GM04504 (cell line): Measurements from ENCODE around the gene MAST4.
A peak's percentile ranks its signal among the peaks of the same experiment; 100 is the strongest.

Experiments
- DNase-seq: peaks from one replicate; pipeline ENCODE4 v3.0.0-alpha.2; 2012; ENCODE audit warnings: low read depth

MAST4 gene

DNA sequence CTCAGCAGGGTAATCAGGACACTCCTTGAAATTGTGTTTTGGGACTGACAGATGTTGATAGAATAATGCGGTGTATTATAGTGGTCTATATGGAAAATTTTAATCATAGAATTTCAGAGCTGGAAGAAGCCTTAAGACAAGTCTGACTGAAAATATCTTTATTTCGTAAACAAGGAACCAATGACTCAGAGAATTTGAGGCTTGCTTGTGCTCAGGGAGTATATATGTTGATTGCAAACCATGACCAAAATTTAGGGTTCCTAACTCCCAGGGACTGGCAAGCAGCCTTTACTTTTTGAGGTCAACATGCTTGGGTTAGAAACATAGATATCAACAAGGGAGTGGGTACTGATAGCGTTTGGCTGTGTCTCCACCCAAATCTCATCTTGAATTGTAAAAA lies 313.2 kb downstream of the MAST4 start:
- DNase-seq, result no peak

DNA sequence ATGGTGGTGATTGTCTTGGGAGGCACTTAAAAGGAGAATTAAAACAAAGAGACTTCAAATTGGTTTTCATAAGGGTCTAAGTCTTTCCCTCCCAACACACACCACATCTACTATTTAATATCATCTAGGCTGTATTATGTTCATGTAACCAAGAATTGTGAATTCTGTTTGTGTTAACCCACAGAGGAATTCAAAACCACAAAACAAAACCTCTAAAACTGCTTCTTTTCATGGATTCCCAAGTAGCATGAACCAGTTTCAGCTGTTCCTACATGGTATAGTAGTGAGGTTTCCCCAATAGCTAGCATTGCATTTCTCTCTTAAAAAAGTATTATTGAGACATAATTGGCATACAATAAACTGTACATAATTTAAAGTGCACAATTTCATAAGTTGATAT lies 316.6 kb downstream of the MAST4 start:
- DNase-seq, result no peak

DNA sequence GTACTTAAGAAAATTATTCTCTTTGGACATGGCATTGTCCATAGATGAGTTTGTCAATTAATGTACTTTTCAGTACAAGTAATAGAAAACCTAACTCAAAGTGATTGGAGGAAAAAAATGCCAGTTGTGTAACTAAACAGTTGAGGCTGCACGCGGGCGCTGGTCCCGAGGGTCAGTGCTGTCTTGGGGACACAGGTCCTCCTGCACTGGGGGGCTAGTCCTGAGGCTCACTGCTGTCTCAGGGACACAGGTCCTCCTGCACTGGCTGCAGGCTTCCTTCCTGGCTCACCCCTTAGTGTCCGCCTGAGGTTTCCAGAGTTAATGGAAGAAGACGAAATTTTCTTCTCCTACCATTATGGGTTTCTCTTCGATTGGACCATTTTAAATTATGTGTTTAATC lies 319.3 kb downstream of the MAST4 start:
- no peak for DNase-seq

DNA sequence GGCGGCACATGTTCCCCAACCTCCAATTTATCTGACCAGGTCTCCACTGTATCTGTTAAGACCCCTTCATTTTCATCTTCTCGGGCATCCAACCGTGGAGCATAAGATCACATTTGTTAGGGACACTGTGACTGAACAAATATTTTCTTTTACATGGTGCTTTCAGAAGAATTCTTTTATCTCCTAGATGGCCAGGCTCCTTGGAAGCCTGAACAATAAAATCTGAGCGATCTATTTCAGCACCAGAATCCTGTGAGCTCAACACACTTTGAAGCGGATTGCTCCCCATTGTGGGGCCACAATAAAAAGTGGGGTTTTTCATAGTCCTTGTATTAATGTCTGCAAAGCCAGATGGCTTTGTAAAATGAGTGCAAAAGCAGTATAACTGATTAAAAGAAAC lies 326.7 kb downstream of the MAST4 start:
- DNase-seq, result no peak

DNA sequence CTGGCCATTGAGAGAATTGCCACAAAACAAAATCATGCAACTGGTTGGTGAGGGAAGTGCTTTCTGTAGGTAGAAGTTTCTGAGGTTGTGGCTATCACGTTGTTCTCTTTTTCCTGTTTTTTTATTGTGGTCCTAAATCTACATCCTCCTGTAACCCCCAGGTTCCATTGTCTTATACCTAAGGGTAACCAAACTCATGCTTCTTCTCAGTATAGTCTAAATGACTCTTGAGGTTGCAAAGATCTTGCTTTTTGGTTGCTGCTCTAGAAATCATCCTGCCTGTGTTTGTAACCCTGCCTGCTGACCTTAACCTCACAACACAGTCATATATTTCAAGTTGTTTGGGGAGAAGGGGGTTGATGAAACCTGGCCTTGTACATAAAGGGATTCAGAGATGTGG lies 327.3 kb downstream of the MAST4 start:
- DNase-seq, result no peak

DNA sequence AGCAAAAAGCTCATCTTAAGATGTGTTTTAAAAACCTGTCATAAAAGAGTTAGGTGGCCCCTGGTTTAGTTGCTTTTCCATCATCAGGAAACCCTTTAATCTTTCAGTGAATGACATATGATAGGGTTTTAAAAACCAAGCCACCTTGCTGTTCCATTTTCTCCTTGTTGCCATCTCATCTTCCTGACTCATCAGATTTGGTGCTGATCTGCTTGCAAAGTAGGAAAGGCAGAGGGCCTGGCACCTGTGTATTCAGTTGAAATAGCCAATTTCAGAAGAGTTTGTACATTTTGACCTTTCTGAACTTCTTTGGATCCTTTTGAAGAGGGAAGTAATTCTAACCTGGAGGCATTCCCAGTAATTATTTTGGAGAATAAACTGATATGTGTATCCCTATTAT lies 327.7 kb downstream of the MAST4 start:
- DNase-seq, result no peak

DNA sequence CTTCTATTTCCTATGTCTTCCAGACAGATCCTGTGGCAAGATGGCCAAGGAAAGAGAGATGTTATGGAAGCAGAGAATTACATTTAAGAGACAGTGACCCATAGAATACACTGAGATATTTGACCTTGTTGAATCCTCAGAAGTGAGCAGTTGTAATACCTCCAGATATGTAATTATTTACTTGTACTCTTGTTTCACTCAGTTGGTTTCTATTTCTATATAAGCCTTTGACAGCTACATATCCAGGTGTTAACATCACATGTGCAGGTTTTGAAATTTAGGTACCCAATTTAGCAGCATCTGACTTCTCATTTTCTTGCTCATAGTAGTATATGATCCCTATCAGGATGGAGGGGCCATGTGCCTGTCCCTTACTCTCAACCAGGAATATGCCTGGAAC lies 330.9 kb downstream of the MAST4 start:
- DNase-seq, result no peak

DNA sequence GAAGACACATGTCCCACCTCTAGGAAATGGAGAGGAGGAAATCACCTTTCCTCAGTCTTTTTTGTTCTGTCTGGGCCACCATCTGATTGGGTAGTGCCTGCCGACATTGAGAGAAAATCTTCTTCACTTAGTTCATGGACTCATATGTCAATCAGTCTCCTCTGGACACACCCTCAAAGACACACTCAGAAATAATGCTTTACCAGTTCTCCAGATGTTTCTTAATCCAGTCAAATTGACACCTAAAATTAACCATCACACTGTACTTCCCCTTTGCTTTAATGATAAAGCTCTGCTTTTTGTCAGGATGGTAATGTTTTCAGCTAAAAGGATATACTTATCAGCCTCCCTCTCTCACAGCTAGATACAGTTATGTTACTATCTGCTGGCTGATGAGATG lies 333.1 kb downstream of the MAST4 start:
- DNase-seq, result no peak

DNA sequence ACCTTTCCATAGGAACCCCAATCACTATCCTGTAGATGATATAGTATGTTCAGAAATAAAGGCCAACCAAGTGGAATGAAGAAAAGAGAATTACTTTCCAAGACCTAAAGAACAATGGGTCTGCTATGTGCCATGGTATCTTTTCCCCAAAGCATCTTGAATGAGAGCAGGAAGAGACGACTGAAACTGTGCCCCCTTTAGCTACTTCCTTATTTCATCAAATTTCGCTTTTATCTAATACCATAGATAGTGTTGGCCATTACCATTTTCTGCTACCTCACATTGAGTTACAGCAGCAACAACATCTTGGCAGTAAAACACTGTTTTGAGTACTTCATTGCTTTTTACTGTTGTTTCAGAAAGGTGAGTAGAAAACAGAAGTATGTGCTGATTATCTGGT lies 333.8 kb downstream of the MAST4 start:
- no peak for DNase-seq

DNA sequence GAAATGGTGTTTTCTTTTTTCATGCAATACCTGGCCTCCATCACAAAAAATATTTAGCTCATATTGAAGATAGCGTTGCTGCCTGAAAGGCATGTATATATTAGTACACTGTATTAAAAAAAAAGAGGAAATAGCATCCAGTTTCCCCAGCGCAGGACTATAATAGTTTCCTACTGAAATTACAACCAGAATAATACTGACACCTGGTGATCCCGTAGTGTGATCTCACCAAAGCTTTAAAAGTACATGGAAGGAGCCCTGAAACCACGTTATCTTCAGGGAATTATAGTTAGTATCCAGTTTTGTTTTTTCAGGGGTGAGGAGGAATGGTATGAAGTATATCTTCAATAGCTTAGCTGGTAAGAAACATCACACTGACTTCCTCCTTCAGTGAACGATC lies 335.5 kb downstream of the MAST4 start:
- DNase-seq, result no peak

DNA sequence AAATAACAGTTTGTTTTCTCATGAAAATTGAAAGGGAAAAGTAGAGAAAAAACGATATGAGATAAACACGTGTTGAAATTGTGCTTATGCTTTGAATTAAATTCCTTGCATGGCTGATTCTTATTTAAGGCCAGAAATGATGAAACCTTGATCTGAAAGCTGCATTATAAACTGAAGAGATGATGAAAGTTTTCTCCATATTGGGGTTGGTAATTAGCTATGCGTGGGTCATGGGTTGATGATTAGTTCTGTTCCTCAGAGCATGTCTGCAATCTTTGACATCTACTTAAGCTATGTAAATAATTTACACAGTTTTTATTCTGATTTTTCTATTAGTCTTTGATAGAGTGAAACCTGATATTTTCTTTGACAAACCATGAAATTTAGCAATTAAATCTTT lies 336.3 kb downstream of the MAST4 start:
- no peak for DNase-seq

DNA sequence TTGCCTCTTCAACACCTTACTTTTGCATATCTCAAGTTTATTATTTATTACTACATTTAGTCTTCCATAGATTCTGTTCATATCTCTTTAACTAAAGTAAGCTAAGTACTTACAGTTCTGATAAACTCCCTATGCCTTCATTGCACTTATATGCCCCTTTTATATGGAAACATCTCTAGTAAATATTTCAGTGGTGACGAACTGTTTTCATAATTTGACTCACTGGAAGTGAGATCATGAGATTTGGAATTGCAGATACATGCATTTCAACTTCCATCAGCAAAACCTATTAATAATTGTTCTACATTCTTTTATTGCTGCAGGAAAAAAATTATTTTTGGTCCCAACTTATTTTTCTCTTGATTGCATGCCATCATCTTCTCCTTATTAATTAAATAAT lies 336.9 kb downstream of the MAST4 start:
- no peak for DNase-seq

DNA sequence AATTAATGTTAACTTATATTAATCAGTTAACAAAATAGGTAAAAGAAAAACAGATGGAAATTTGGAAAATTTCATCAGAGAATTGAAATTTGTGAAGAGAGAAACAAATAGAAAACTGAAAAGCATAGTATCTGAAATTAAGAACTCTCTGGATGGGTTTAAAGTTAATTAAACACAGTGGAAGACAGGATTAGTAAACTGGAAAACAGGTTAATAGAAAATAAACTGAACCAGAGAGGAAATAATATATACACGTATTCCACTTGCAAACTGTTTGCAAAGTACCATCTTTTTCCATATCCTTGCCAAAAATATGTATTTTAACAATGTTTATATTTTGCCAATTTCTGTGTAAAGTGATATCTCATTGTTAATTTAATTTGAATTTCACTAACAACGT lies 342.9 kb downstream of the MAST4 start:
- DNase-seq, result no peak

DNA sequence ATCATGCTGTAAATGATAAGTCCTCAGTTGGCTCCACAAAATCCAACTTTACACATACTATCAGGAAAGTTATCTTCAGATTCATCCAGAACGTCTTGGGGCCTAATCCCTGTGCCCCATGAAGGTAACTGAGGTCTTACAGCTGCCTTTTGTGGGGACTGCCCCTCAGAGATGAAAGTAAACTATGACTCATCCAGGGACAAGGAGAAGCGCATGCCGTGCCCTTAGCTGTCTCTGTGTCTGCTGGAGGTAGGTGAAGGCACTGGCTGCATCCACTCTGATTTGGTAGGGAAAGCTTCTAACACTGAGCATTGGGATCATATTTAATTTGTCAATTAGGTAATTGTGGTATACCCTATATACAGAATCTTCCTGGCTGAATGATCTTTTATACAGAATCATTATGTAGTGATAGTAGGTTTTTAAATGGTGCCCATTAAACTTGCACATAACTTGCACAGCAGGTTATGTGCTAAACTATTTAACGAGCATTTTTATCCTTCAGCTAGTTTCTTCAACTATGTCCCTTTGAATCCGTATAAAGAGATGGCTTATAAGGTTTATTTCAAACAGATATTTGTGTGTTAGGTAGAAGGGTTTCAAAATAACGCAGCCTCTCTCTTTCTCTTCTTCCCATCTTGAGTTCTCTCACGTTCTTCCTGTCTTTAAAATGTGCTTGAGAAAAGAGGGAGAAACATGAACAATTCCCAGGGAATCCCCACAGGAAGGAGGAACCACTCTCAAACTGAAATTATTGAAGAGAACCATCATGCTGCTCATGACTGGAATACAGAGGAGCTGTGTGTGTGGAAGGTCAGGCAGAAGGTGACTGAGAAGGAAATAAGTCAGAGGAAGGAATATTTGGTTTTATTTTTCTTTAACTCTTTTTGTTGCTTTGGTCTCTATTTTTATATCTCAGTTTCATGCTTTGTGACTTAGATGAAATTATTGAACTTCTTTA lies 349.5 kb downstream of the MAST4 start:
- DNase-seq, result no peak

DNA sequence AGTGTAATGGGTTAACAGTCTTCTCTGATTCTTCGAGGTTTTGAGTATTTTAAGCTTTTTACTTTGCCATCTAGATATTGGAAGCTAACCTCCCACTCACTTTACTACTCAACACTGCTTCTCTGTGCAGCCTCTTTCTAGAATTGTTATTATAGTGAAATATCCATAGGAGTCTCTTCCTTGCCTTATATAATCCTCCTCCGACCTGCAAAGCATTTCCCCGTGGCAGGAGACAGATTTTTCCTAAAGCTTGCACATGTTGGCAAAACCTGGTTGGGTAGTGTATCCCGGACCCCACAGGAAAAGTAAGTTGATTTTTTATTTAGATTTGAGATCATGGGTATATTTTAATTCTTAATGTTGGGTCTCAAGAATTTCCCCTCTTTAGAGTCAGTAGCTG lies 351.3 kb downstream of the MAST4 start:
- DNase-seq, result no peak

DNA sequence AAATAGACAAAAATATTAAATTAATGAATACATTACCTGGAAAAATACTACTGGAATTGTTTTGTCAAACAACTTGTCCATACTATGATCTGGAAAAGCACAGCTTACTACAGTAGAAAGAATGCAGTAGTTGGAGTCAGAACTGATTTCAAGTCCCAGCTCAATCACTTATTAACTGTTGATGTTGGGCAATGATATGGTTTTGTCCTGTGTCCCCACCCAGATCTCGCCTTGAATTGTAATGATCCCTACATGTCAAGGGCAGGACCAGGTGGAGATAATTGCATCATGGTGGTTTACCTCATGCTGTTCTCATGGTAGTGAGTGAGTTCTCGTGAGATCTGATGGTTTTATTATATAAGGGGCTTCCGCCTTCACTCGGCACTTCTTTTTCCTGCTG lies 352.9 kb downstream of the MAST4 start:
- no peak for DNase-seq

DNA sequence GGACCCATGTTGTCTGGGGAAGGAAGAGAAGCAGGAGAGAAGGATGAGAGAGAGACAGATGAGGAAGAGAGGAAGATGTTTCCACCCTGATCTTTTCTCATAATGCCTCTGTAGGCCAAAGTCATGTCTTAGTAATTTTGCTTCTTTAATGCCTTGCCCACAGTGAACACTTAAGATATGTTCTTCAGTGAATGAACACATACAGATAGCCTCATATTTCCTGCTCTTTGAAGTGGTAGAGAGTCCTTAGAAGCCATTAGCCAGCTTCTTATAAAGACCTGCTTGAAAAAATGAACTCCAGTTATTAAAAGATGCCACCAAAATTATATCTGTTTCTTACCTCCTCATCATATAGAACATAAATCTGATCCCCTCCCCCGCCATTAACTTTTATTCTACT lies 356.0 kb downstream of the MAST4 start:
- no peak for DNase-seq

DNA sequence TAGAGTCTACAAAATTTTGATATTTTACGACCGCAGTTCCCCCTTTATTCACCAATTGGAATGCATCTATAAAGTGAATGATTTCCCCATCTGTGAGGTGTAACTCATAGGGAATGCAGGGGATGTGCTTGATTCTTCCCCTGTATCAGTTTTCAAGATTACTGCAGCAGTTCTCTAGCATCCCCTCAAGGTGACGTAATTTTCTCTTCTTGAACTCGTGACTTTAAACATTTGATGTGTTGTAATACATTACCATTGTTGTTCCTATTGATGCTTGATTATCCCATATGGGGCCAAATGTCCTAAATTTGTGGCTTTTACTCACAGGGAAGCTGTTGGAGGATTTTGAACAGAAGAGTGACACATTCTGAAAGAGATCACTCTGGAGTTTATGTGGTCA lies 360.2 kb downstream of the MAST4 start:
- no peak for DNase-seq

DNA sequence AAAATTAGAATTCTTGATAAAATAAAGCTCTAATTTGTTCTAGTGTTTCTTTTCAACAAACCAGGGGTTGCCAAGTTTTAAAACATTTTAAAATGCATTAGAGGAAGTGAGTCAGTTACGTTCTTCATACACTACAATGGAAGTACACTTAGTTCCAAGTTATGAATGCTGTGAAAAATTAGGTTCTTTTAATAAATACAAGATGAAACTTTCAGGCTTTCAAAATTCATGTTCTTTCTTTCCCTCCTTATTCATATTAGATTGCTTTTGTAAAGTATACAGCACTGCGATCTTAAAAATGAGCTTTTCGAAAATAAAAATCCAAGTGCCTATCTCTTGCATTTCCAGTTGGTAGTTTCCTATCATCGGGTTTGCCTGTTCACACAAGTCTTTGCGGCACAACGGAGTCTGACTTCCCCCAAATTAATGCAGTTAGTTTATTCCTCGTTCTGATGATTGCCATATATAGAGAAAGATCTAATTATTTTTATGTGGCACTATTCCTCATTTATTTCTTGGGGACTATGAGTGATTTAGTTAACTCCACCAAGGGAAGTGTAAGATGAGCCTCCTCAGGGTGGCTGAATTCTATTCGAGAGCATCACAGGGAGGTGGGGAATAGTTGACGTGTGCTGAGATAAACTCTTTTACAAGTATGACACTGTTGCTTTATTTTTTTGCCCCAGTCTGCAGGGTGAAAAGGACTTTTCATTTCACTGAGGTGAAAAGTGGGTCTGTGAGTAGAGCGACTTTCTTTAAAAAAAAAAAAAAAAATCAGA lies 362.2 kb downstream of the MAST4 start:
- no peak for DNase-seq

DNA sequence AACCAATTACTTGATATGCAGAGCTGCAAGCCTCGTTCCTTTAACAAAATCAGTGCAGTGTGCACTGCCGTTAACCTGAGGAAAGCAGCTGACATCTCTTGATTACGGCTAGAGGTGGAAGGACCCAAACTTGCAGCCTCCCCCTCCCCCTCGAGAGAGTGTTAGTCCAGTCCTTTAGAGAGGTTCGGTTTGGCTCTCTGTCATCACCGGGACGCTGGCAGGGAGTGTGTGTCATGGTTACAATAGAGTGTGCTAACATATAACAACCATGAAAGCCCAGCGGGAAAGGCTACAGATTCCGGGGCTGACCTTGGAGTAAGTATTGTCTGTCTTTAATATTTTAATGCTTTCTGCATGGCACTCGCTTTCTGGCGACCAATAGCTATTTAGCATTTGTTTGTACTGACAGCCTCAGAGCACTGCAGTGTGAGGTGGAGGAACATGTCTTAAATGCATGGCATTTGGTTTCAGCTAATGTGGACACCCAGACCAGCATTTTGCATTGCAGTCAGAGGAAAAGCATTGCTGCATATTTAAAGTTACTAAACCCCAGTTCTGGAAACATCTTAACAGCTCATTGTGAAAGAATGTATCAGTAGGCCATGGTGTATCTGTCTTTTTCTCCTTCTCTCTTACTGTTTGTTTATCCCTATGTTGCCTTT lies 362.9 kb downstream of the MAST4 start:
- DNase-seq, result peak; percentile 35

DNA sequence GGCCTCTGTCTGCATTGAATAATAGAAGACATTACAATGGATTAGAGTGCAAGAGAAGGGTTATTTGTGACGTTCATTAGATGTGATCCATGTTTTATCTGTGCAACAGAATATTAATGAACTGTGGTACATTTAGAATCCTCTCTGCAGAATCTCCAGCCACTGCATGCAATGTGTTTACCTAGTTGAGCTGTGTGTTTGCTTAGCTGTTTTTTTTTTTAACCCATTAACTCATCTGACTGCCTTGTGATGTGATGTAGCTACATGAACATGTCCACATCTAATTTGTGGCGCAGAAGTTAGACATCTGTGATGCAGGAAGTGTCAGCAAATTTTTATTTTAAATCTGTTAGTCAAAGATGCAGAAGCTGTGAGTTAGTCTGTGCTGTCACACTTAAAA lies 363.5 kb downstream of the MAST4 start:
- no peak for DNase-seq

DNA sequence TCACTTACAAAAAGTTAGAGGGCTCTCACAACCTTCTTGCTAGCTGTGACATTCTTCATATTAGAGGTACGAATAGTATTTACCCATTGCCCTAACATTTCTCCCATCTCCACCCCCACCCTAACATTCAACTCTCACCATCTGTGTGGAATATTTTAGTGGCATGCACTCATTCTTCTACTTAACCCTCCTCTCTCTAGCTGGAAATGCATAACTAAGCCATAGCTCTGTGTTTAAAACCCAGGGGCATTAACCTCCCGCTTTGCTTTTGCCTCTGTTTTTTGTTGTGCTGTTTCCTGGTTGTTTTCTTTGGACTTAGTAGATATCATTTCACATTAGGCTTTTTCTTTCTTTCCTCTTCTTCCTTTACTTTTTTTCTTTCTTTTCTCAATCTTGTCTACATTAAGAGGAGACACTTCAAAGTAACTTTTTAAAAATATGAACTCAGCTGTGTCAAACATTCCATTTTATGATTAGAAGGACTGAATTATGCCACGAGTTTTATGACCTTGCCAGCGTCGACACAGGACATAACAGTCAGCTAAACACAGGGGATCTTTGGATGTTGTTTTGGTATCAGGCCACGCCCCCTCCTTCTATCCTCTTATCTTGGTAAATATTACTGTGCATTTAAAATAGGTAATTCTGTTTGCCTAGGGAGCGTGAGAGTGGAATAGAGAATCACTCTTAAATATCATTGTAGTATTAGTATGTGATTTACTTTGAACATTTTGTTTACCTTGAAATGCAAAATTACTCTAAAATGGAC lies 364.4 kb downstream of the MAST4 start:
- DNase-seq, result no peak
